K562 (cell line): ENCODE data around the gene NEK1. TPM values are rescaled to one million over a fixed set of nuclear protein-coding genes. Genes with fewer than 3 reads are reported as not detected.
"Not testable (repeated sequence)": the region's sequence is repeated elsewhere in the genome, so short reads cannot be mapped to it uniquely, and the experiment has no call there.

Source experiments
- ATAC-seq: fragments of 200-7000 bp; cut with Tn5 transposase; 3 replicates; pipeline ENCODE4 v1.9.1; 2020; ENCODE audit warnings: moderate library complexity
- BruUV-seq: library from RNA; stranded (reverse); fragments of 400-500 nt; replicated peaks from 2 replicates; lab custom pipeline; 2021; lab: Mats Ljungman, UMichigan
- CTCF ChIA-PET: fragments of 300-600 bp; formaldehyde crosslinking; extraction: SDS; loops from one replicate; lab custom pipeline; 2021; ENCODE audit warnings: low intra/inter-chr PET ratio; lab: Yijun Ruan, JAX
- POLR2A ChIA-PET: fragments of 300-600, 350-650 bp; sonication (Branson Sonifier 250); formaldehyde crosslinking; extraction: SDS; loops from one replicate; lab custom pipeline; 2021; ENCODE audit warnings: antibody characterized with exemption, inconsistent platforms; lab: Yijun Ruan, JAX
- DNase-seq, 4 experiments: peaks; one replicate each; pipeline versions ENCODE4 v3.0.0 to v3.0.0-alpha.2; 2011 to 2018; ENCODE audit warnings: low spot score in 3 of 4, mixed read lengths in 3 of 4; ENCODE audit errors: extremely low read depth in 1 of 4
- FAIRE-seq: peaks from 2 replicates; lab custom pipeline; 2011; peaks lifted over from hg19 to GRCh38; lab: Jason Lieb, UNC
- H2AFZ ChIP-seq: 2 replicates; pipeline ENCODE4 v1.6.0; 2011; ENCODE audit warnings: low read depth, low read length, control low read depth, inconsistent platforms
- H3K27ac ChIP-seq: fragments of 200-600 bp; 3 replicates; pipeline ENCODE4 v1.8.0; 2011; ENCODE audit warnings: low read depth, mild to moderate bottlenecking, control low read depth, inconsistent platforms, low read length, moderate library complexity, mixed read lengths; ENCODE audit errors: extremely low read depth
- H3K27me3 ChIP-seq, 2 experiments: fragments of 300-600 bp in 1 of 2; 2 replicates in 1 of 2; 3 replicates in 1 of 2; pipeline versions ENCODE4 v1.6.0 to v1.8.0; 2011; ENCODE audit warnings: inconsistent platforms in 2 of 2, low read length in 2 of 2, mild to moderate bottlenecking in 1 of 2, mixed read lengths in 1 of 2, moderate library complexity in 1 of 2; ENCODE audit not compliant: control insufficient read depth in 2 of 2, insufficient read depth in 2 of 2
- H3K36me3 ChIP-seq: fragments of 300-600 bp; 3 replicates; pipeline ENCODE4 v1.8.0; 2011; ENCODE audit warnings: mild to moderate bottlenecking, low read length, inconsistent platforms; ENCODE audit not compliant: control insufficient read depth, insufficient read depth
- H3K4me1 ChIP-seq, 2 experiments: fragments of 200-600 bp in 1 of 2; replicated peaks in 1 of 2; 2 replicates in 1 of 2; 3 replicates in 1 of 2; pipeline versions ENCODE4 v1.5.1 to v1.8.0; 2011; ENCODE audit warnings: inconsistent platforms in 2 of 2, low read length in 2 of 2, mild to moderate bottlenecking in 1 of 2, mixed read lengths in 1 of 2, moderate library complexity in 1 of 2; ENCODE audit not compliant: control insufficient read depth in 2 of 2, insufficient read depth in 2 of 2
- H3K4me2 ChIP-seq: 2 replicates; pipeline ENCODE4 v1.6.1; 2011; ENCODE audit warnings: low read length, control low read depth, inconsistent platforms, mixed read lengths; ENCODE audit not compliant: insufficient read depth
- H3K4me3 ChIP-seq: fragments of 200-600 bp; sonication (generic), shearing (Covaris generic); 2 replicates; pipeline ENCODE4 v1.5.1; 2016; ENCODE audit warnings: control low read depth, inconsistent platforms
- H3K79me2 ChIP-seq: fragments of 200-600 bp; 3 replicates; pipeline ENCODE4 v1.8.0; 2011; ENCODE audit warnings: low read length, inconsistent platforms; ENCODE audit not compliant: control insufficient read depth, insufficient read depth
- H3K9ac ChIP-seq, 2 experiments: 2 replicates each; pipeline versions ENCODE4 v1.6.0 to v1.6.1; 2011; ENCODE audit warnings: low read depth in 2 of 2, low read length in 2 of 2, control low read depth in 1 of 2, inconsistent platforms in 1 of 2, mild to moderate bottlenecking in 1 of 2, mixed read lengths in 1 of 2; ENCODE audit not compliant: insufficient read depth in 1 of 2
- H3K9me1 ChIP-seq: one replicate; pipeline ENCODE4 v1.6.0; 2011; ENCODE audit warnings: inconsistent platforms, mild to moderate bottlenecking, low read length, moderate library complexity; ENCODE audit not compliant: control insufficient read depth, insufficient read depth
- H3K9me3 ChIP-seq: replicated peaks from 2 replicates; pipeline ENCODE4 v1.5.1; 2011; ENCODE audit warnings: low read depth, low read length, inconsistent platforms; ENCODE audit not compliant: control insufficient read depth, insufficient read depth
- H4K20me1 ChIP-seq: replicated peaks from 2 replicates; pipeline ENCODE4 v1.6.1; 2011; ENCODE audit warnings: low read length, inconsistent platforms, mixed read lengths; ENCODE audit not compliant: control insufficient read depth, insufficient read depth
- ATF7 ChIP-seq: fragments of 450-650 bp; IDR thresholded peaks from 2 replicates; pipeline ENCODE4 v1.7.1; 2014; ENCODE audit warnings: mild to moderate bottlenecking, moderate library complexity
- CEBPG ChIP-seq, 3 experiments: fragments of 200-800 bp in 1 of 3; sonication (Bioruptor generic) in 1 of 3; sonication (generic) in 1 of 3; formaldehyde crosslinking in 1 of 3; IDR thresholded peaks in 2 of 3; conservative IDR thresholded peaks in 1 of 3; 2 replicates each; pipeline versions ENCODE4 v1.6.1 to v1.8.0; 2016 to 2022; ENCODE audit warnings: missing compliant biosample characterization in 2 of 3, missing genetic modification characterization in 2 of 3, mild to moderate bottlenecking in 1 of 3, missing genetic modification reagents in 1 of 3
- TRIM24 ChIP-seq, 2 experiments: fragments of 450-650 bp; IDR thresholded peaks; 2 replicates each; pipeline ENCODE4 v1.6.1; 2016
- WGBS: fragments of 100-300 bp; shearing (Covaris generic); methylation state at CpG from one replicate; pipeline ENCODE4 v1.1.6; 2016; ENCODE audit warnings: low coverage, mixed read lengths; ENCODE audit not compliant: insufficient coverage; ENCODE audit errors: missing lambda C conversion rate; 5-methylcytosine and 5-hydroxymethylcytosine counted together
- in situ Hi-C: fragments of 300-500 bp; cut with MboI; formaldehyde crosslinking; loops from 4 replicates; pipeline ENCODE4 v1.15.0; 2018; ENCODE audit warnings: inconsistent platforms, mixed read lengths
- intact Hi-C: fragments of 100-400 bp; cut with micrococcal nuclease; formaldehyde crosslinking; loops from 2 replicates; pipeline ENCODE4 v1.14.2; 2022
- polyA plus RNA-seq, 8 experiments: library from polyadenylated mRNA; depleted of rRNA in 4 of 8; stranded (reverse) in 5 of 8; unstranded in 3 of 8; fragments of >200 nt; fragmentation: Nextera tagmentation in 2 of 8; fragmentation: Illumina TruSeq in 1 of 8; extraction: Ambion mirVana in 2 of 8; extraction: Trizol in 1 of 8; gene quantifications; 2 replicates each; pipeline versions ENCODE4 v1.2.1 to v1.2.3, GENCODE V29; 2011 to 2014; ENCODE audit warnings: inconsistent platforms in 1 of 8, missing spikeins in 1 of 8
- total RNA-seq, 7 experiments: library from RNA; depleted of rRNA in 6 of 7; stranded (reverse); fragments of >200 nt in 6 of 7; fragmentation: Illumina TruSeq in 2 of 7; extraction: Trizol in 2 of 7; gene quantifications; 2 replicates each; pipeline versions ENCODE4 v1.2.1 to v1.2.3, GENCODE V29; 2011 to 2021; ENCODE audit warnings: low replicate concordance in 1 of 7

Gene NEK1
- total and polyA plus RNA-seq, 9 of the 15 experiments (the other 6 are each of a cell fraction or from before 2014, with no cell fraction given): 6.2 to 15.7 (median 10.3) TPM

- CTCF ChIA-PET; H3K27ac ChIP-seq; in situ Hi-C loops; H3K4me3 ChIP-seq; ATAC-seq; H3K27me3 ChIP-seq; FAIRE-seq; H3K9me1 ChIP-seq; H3K9me3 ChIP-seq; TF ChIP-seq CEBPG (tag; conservative IDR thresholded peaks at IDR 0.05 in 1 of 2, IDR thresholded peaks at IDR 0.05 in 1 of 2): not testable (repeated sequence)
- peak; percentile 56; the same call in 1 of the 2 replicates for TF ChIP-seq CEBPG (CRISPR knock-in tag; IDR thresholded peaks at IDR 0.05)
- 0 out of 2 replicates have a peak, but pooled peaks have one; percentile 22 for TF ChIP-seq ATF7
- peak in 1 of 2 experiments; percentile 40; a peak in 1 of 4 replicates for TF ChIP-seq TRIM24 (IDR thresholded peaks at IDR 0.05)
- TF ChIP-seq, all 486 proteins: peak for 3; not testable (repeated sequence) for 483
- DNase-seq, H3K36me3 ChIP-seq, intact Hi-C loops, BruUV-seq, H2AFZ ChIP-seq, H3K9ac ChIP-seq, POLR2A ChIA-PET, H4K20me1 ChIP-seq, H3K4me1 ChIP-seq, H3K4me2 ChIP-seq, H3K79me2 ChIP-seq: not testable (repeated sequence)
- 0% methylated on average over 1 of the region's 1 CpG for WGBS
Measured at GRCh38 chr4:169452644-169453043, 159.7 kb downstream of the NEK1 start.

GRCh38 chr4:169448935-169449334 lies 163.4 kb downstream of the NEK1 start:
- H3K4me2 ChIP-seq, in situ Hi-C loops, H3K4me1 ChIP-seq, H3K79me2 ChIP-seq, H3K27me3 ChIP-seq, CTCF ChIA-PET, H3K36me3 ChIP-seq, FAIRE-seq, ATAC-seq, H4K20me1 ChIP-seq, H3K9me3 ChIP-seq, BruUV-seq, intact Hi-C loops, POLR2A ChIA-PET, H3K4me3 ChIP-seq, H2AFZ ChIP-seq, H3K9ac ChIP-seq, H3K9me1 ChIP-seq, H3K27ac ChIP-seq: not testable (repeated sequence)
- WGBS: 63% methylated on average over 6 of the region's 10 CpGs
- DNase-seq: peak in 1 of 4 experiments; percentile 3
